ENCODE measurements around the gene GLT8D2. TPM values are rescaled to one million over a fixed set of nuclear protein-coding genes. Genes with fewer than 3 reads are reported as not detected.

Gene GLT8D2
- total and polyA plus RNA-seq, 2 donors from 2014 or later, result 7.0 to 7.7 TPM

- Histone ChIP-seq H3K27ac (ENCODE audit: low read depth in 2 of 2, low read length in 2 of 2) (no peak overlapping the region), H3K4me3 (ENCODE audit: low read length in 3 of 3) (no peak overlapping the region), H3K36me3 (ENCODE audit: control insufficient read depth in 2 of 3, insufficient read depth in 3 of 3, low read length in 3 of 3) (peaks cover 0 to 3% (median 2%) of the 10 kb centered on the region in 3 donors), H3K9ac (ENCODE audit: low read length in 3 of 3) (no peak overlapping the region), H3K27me3 (ENCODE audit: control insufficient read depth, insufficient read depth, low read length) (no peaks in the 10 kb centered on the region), H3K4me1 (ENCODE audit: control insufficient read depth in 2 of 3, insufficient read depth in 2 of 3, low read depth in 1 of 3, low read length in 3 of 3) (no peaks in the 10 kb centered on the region), H3K9me3 (ENCODE audit: control insufficient read depth in 2 of 3, insufficient read depth in 1 of 3, low read length in 3 of 3) (no peaks in the 10 kb centered on the region)
- no peak for FAIRE-seq
- no peak for DNase-seq
- TF ChIP-seq CTCF (IDR thresholded peaks at IDR 0.05; ENCODE audit: borderline replicate concordance, extremely low read depth, insufficient read depth), result no peak
- intact Hi-C loops (cut with DNase I), result no loop called here
These were observed 23.7 kb upstream of the GLT8D2 start for GRCh38 chr12:104073699-104074098.

GRCh38 chr12:104072099-104072498 is 22.1 kb upstream of the GLT8D2 start:
- H3K27ac ChIP-seq (ENCODE audit: low read depth in 2 of 2, low read length in 2 of 2), result no peak overlapping the region
- DNase-seq, result no peak
- H3K27me3 ChIP-seq (ENCODE audit: control insufficient read depth, insufficient read depth, low read length), result no peaks in the 10 kb centered on the region
- H3K4me1 ChIP-seq (ENCODE audit: control insufficient read depth in 2 of 3, insufficient read depth in 2 of 3, low read depth in 1 of 3, low read length in 3 of 3), result no peaks in the 10 kb centered on the region
- no peak for TF ChIP-seq CTCF (IDR thresholded peaks at IDR 0.05; ENCODE audit: borderline replicate concordance, extremely low read depth, insufficient read depth)
- no peak overlapping the region for H3K9ac ChIP-seq (ENCODE audit: low read length in 3 of 3)
- intact Hi-C loops (cut with DNase I), result no loop called here
- no peak for FAIRE-seq
- no peaks in the 10 kb centered on the region for H3K9me3 ChIP-seq (ENCODE audit: control insufficient read depth in 2 of 3, insufficient read depth in 1 of 3, low read length in 3 of 3)
- peaks cover 2 to 6% (median 2%) of the 10 kb centered on the region in 3 donors for H3K36me3 ChIP-seq (ENCODE audit: control insufficient read depth in 2 of 3, insufficient read depth in 3 of 3, low read length in 3 of 3)
- H3K4me3 ChIP-seq (ENCODE audit: low read length in 3 of 3), result no peak overlapping the region

DNA sequence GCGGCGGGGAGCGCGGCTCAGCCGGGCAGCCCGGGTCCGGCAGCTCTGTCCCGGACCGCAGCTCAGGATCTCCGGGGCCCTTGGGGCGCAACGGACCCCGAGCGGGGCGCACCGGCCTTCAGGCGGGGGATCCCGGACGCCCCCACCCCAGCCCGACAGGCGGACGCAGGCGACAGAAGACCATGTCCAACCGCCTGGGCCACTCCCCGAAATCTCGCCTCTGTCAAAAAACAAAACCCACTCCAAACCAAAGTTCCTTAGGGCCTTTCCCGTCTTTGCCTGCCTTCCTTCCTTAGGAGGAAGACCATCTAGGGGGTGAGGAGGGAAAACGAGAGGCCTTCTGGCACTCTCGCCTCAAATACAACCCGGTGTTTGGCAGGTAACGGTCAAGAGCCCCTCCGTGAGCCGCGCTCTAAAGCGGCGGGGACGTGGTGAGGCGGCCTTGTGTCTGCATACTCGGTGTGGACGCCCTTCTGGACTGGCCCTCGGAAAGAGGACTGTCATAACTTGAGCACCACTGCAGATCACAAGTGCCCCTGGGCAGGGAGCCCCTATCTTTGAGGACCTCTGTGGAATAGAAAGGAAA is 14.9 kb upstream of the GLT8D2 start:
- Histone ChIP-seq H3K9ac (ENCODE audit: low read length in 3 of 3) (peak overlapping the region; percentile 53 to 96 (median 72)), H3K9me3 (ENCODE audit: control insufficient read depth in 2 of 3, insufficient read depth in 1 of 3, low read length in 3 of 3) (no peaks in the 10 kb centered on the region), H3K36me3 (ENCODE audit: control insufficient read depth in 2 of 3, insufficient read depth in 3 of 3, low read length in 3 of 3) (peaks cover 0 to 4% (median 3%) of the 10 kb centered on the region in 3 donors), H3K4me1 (ENCODE audit: control insufficient read depth in 2 of 3, insufficient read depth in 2 of 3, low read depth in 1 of 3, low read length in 3 of 3) (peaks cover 0 to 11% (median 6%) of the 10 kb centered on the region in 3 donors), H3K4me3 (ENCODE audit: low read length in 3 of 3) (peak overlapping the region; percentile 76 to 98 (median 95)), H3K27ac (ENCODE audit: low read depth in 2 of 2, low read length in 2 of 2) (peak overlapping the region in 1 of 2 donors; percentile 90), H3K27me3 (ENCODE audit: control insufficient read depth, insufficient read depth, low read length) (no peaks in the 10 kb centered on the region)
- peak in 4 of 5 donors; percentile 32 to 76 (median 41) for DNase-seq
- no peak for FAIRE-seq
- intact Hi-C loops (cut with DNase I), result no loop called here
- no peak for TF ChIP-seq CTCF (IDR thresholded peaks at IDR 0.05; ENCODE audit: borderline replicate concordance, extremely low read depth, insufficient read depth)

All from kidney (tissue), 14 donors.